Measurements from ENCODE around the gene GABBR1.

GABBR1 gene

DNA sequence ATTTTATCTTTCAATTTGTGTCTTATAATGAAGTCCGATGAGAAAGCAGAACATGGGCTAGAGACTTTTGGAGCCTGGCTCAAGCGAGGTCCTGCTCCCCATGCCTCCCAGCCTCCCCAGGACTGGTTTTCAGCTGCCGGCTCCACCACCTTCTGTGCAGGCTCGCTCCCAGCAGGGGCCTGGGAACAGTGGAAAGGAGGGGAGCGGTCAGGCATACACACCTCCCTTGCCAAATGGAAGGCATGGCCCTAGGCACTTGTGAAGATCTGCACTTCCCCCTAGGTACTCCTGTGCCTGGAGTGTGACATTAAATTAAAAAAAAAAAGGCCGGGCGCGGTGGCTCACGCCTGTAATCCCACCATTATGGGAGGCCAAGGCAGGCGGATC lies 19.2 kb upstream of the GABBR1 start:
- no peak for DNase-seq

GRCh38 chr6:29651413-29652197 lies 18.6 kb upstream of the GABBR1 start:
- peak; percentile 31 for DNase-seq

DNA sequence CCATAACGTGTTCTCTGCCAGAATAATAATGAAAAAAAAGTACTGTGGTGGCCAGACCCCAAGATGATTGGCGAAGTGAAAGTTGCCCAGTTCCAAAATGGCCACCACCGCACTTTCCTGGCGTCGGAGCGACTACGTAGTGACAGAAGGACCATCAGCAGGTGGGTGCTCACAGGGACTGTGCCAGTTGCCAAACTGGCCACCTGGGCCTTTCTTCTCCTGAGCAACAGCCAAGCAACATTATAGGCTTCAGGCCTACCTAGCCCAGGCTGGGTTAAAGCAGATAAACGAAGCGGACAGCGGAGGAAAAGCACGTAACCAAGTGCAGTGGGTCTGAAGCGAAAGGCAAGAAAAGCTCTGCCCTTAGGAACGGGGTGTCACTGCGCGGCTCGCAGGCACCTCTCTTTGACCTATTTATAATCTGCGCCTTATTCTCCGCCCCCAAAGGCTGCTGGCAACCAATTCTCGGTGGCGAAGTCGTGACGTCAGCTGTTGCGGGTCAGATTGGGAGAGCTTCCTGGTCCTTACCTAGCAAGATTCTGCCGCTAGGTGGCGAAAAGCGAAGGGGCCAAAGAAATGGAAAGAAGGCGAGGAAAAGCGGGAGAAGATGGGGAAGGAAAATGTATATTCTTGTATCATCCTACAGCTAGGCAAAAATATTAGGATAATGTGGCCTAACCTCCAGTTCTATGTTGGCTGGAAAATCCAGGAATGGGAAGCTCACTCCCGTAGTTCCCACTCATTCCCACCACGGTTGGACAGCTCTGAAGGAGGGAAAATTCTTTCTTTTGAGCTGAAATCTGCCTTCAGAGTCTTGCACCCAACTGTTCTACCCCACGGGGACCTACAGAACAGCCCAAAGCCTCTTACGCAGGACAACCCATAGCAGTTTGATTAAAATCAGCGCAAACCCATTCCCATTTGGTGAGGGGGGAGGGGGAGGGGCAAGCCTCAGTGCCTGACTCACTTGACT lies 17.0 kb upstream of the GABBR1 start:
- peak; percentile 98 for DNase-seq

GRCh38 chr6:29647927-29648642 lies 15.1 kb upstream of the GABBR1 start:
- DNase-seq: peak; percentile 36

GRCh38 chr6:29641430-29642148 lies 8.6 kb upstream of the GABBR1 start:
- DNase-seq: no peak

DNA sequence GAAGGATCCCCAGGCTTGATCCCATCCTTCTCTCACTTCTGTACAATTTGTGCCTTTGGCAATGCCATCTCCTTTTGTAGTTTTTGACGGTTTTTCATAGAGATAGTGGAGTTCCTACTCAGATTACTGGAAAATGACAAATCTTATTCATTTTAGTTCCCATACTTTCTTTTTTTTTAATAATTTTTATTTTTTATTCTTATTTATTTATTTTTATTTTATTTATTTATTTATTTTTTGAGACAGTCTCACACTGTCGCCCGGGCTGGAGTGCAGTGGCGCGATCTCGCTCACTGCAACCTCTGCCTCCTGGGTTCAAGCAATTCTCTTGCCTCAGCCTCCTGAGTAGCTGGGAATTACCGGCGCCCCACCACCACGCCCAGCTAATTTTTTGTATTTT lies 4.3 kb upstream of the GABBR1 start:
- DNase-seq: no peak

GRCh38 chr6:29633534-29633905 lies 537 bp upstream of the GABBR1 start:
- DNase-seq: peak; percentile 28

- peak; percentile 37 for DNase-seq
Measured at GRCh38 chr6:29631860-29632731, 887 bp downstream of the GABBR1 start.

GRCh38 chr6:29631209-29631810 lies 1.7 kb downstream of the GABBR1 start:
- no peak for DNase-seq

GRCh38 chr6:29630315-29630714 lies 2.7 kb downstream of the GABBR1 start:
- DNase-seq: no peak

- DNase-seq: no peak
Measured at GRCh38 chr6:29629571-29629970, 3.4 kb downstream of the GABBR1 start.

GRCh38 chr6:29628419-29629281 lies 4.3 kb downstream of the GABBR1 start:
- peak; percentile 71 for DNase-seq

DNA sequence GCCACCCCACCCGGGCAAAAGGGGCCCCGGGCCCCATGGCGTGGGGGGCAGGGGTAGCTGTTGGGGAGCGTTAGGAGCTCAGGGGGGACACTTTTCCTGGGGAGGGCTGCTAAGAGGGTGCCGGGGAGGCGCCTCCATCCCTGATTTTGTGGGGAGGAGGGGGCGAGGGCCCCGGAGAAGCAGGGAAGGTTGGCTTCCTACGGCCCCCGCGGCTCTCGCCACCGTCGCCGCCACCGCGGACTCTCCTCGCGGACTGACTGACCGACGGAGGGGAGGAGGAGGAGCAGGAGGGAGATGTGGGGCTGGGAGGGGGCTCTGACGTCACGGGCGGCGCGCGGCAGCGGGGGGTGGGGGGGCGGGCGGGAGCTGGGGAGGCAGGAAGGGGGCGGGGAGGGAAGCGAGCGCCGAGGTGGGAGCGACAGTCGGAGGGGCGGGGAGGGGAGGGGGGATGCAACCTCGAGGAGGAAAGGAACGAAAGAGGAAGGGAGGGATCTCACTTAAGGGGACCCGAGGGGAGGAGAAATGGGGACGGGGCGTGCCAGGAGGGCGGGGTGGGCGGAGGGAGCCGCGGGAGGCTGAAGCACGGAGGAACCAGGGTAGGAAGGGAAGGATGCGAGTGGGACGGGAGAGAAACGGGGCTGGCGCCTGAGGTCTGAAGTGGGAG lies 5.1 kb downstream of the GABBR1 start:
- DNase-seq: peak; percentile 43

GRCh38 chr6:29626948-29627754 lies 5.8 kb downstream of the GABBR1 start:
- no peak for DNase-seq

DNA sequence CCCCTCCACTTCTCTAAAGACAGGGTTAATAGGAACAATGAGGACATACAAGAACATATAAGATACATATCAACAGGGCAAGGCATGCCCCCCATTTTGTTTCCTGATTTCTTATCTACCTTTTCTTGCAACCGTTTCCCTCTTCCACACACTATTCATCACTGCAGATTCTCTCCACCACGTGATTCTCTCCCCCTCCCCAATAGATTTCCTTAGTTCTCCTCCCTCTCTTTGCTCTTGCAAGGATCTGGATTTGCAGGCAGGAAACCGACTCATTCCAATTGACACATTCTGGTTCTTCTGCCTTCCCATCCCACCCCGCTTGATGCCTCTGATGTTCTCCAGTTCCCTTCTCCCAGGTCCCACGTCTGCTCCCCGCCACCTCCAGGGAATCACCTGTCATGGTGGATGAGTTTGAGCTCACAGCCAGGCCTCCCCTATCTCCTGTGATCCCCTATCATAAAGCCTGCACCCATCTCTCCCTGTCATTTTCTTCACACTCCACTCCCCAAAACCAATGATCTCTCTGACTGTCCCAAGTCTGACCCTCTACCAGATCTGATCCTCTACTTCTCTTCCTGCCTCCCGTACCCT lies 7.5 kb downstream of the GABBR1 start:
- DNase-seq: no peak

DNA sequence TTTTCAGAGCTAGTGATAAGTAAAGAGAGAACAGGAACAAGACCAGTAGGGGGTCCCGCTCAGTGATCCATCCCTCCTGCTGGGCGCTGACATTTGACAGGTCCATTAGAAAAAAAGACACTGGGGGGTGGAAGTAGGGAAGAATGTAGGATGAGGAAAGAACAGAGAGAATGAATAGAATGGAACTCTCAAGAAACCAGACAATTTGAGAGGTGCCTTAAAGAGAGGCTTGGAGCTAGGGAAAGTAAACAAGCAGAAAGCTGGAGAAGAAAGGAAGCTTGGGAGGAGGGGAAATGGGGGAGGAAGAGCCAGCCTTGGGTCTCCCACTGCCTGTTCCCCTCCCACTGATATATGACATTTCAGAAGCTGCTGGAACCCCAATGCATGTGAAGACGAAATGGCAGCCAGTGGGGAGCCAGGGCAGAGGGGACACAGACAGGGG lies 8.4 kb downstream of the GABBR1 start:
- DNase-seq: no peak

DNA sequence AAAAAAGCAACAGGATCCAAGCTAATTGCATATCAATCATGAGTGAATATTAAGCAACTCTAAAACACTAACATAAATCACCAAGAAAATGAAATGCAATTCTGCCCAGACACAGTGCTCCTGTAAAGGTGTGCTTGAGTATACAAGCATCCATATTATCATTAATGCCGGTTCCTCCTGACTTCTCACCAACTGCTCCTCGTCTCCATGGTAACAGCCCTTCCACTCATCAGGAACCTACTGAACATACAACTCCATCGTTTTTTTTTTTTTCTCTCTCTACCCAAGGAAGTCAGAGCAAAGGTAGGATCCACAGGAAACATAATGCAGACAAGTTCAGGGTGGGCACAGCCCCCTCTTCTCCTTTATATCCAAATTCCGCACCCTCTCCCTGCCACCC lies 12.4 kb downstream of the GABBR1 start:
- DNase-seq: no peak

- no peak for DNase-seq
Measured at GRCh38 chr6:29619578-29620160, 13.3 kb downstream of the GABBR1 start.
